ENCODE measurements around the gene BCL2L15.

Gene BCL2L15

DNA sequence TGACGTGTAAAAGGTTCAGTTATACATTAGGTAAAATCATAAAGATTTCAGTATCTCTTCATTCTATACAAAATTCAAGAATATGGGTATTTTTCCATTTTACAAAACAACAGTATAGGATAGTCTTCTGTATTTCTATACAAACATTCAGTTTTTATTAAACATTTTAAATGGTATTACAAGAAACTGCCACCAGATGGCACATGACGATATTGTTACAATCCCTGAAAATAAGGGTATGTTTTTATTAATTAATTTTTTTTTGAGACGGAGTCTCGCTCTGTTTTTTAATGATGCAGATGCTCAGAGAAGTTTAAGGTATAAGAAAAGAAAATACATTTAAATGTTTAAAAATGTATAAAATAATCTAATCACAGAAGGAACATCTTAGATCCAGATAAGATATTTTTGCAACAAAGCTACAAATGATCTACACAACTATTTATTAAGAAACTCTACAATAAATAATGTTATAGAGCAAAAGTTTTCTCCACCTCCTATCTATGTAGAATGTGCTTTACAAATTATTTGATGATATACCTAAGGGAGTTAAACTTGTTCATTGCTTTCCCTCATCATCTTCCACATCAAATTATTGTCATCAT is 51.6 kb downstream of the BCL2L15 start:
- in situ Hi-C loops (cut with HindIII; ENCODE audit: low sequenced_read_pairs) = no loop called here

DNA sequence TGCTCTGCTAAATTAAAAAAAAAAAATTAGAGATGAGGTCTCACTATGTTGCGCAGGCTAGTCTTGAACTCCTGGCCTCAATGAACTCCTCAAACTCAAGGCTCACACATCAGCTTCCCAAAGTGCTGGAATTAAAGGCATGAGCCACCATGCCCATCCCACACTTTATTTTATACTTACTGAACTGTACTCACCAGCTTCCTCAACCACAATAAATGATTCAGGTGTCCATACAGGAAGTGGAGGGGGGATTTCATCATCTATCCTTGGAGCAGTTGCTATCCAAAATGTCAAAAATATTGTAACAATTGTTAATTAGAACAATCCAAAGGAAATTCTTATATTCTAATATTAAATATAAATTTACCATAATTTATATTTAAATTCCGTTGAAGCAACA is 52.7 kb downstream of the BCL2L15 start:
- in situ Hi-C loops (cut with HindIII; ENCODE audit: low sequenced_read_pairs) = no loop called here

Measured in DLD1 (cell line).